ENCODE measurements around the gene PCID2.

Gene PCID2

GRCh38 chr13:113219256-113219940 is 10.9 kb upstream of the PCID2 start:
- no peak for DNase-seq (ENCODE audit: low spot score)

GRCh38 chr13:113218586-113218985 is 10.1 kb upstream of the PCID2 start:
- DNase-seq (ENCODE audit: low spot score) = no peak

DNA sequence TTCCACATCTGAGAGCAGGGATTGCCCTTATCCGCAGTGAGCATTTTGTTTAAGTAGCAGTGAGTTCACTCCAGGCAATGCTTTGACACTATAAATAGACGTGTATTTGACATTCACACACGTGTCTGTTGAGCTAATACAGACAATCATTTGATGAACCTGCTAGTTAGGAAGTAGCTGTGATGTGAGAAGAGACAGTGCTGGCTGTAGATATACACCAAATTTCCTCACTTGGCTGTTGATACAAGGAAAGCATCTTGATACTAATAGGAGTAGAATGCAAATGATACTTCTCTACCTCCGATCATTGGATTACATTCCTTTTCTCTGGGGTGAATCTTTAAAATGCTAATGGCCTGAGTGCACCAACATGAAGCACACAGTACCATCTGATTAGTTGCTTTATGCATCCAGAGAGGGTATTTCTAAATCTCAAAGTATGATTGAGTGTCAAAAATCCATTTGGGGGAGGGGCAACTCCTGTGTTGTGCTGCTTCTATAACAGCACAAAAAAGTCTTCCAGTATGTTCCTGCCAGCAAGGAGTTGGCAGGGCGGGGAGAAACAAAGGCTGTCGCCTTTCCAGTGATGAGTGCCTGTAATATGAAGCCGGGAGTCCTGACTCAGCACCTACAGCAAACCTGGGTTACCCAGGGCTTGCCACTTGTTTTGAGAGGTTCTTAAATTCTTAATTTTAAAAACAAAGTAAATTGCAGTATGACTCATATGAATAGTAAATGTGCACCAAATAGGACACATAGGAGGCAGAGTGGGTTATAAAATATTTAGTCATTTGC is 8.0 kb upstream of the PCID2 start:
- peak; percentile 3 for DNase-seq (ENCODE audit: low spot score)

- no peak for DNase-seq (ENCODE audit: low spot score)
Observed at GRCh38 chr13:113211774-113212173, 3.3 kb upstream of the PCID2 start.

DNA sequence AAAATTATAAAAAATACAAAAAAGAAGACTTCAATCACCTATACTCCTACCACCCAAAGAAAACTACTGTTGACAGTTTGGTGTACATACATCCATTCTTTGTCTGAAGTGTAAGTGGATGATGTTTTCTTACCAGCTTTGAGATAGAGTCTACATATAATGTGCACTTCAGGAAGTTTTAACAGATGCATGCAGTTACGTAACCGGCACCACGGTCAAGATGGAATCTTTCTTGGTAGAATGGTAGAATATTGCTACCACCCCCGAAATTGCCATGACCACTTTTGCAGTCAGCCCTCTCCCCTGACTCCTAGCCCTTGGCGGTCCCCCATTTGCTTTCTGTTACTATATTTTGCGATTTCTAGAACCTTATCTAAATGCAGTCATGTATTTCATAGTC is 2.4 kb upstream of the PCID2 start:
- no peak for DNase-seq (ENCODE audit: low spot score)

DNA sequence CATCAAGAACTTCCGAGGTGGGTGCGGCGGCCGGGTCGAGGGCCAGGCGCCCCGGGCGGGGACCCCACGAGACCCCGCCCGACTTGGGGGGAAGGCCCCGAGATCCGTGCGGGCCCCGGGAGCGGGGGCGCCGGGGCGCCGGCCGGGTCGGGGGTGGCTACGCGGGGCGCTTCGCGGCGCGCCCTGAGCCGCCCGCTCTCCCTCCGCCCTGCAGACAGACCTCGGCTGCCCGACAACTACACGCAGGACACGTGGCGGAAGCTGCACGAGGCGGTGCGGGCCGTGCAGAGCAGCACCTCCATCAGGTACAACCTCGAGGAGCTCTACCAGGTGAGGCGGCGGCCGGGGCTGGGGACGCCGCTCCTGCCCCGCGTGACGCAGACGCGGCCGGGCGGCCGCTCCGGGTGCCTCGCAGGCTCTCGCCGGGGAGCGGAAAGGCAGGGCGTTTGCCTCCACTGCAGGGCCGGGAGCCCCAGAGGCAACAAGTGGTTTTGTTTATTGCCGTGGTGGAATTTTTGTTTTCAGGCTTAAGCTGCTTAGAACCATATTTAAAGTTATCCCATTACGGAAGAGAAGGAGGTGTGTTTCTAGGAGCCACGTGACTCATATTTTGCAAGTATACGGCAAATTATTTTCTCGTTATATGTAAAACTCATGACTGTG is 1.4 kb upstream of the PCID2 start:
- DNase-seq (ENCODE audit: low spot score) = peak; percentile 77

DNA sequence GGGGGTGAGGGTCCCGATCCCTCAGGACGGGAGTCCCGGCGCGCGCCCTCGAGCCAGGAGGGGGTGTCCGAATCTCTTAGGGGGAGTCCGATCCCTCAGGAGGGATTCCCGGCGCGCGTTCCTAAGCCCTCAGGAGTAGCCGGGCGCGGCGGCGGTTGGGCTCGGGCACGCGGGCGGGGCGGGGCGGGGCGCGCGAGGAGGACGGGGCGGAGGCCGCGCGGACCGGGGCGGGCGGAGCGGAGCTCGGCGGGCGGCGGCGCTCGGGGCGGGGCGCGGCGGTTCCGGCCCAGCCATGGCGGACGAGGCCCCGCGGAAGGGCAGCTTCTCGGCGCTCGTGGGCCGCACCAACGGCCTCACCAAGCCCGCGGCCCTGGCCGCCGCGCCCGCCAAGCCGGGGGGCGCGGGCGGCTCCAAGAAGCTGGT is 878 bp upstream of the PCID2 start, which contains the start of gene CUL4A:
TSS of gene CUL4A (plus strand) at position 278 of the 423 bp plus-strand sequence. CDS start at position 293, 15 bp downstream.
- DNase-seq (ENCODE audit: low spot score) = peak; percentile 70

DNA sequence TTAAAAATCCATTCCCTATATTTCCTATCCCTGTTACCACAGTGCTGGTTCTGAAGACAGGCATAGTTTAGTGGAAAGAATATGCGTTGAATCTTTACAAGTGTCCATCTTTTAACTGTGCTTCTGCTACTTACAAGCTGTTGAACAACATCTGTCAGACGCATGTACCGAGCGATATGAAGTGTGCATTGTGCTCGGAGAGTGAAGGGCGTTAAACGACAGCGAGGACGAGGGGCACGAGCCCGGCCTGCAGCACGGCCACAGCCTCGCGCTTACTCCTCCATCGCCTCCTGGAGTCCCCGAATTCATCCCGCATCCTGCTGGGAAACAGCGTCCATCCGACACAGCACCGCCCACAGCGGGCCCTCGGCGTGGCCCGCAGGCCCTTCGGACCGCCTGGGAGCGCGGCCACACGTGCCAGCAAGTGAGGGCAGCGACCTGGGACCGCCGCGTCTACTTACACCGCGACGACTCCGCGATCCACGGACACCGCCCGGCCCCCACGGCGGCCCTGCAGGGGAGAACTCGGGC is 514 bp downstream of the PCID2 start:
- DNase-seq (ENCODE audit: low spot score) = no peak

- DNase-seq (ENCODE audit: low spot score) = no peak
Observed at GRCh38 chr13:113207460-113207859, 1.0 kb downstream of the PCID2 start.

- no peak for DNase-seq (ENCODE audit: low spot score)
Observed at GRCh38 chr13:113205428-113205931, 3.0 kb downstream of the PCID2 start.

GRCh38 chr13:113204378-113204734 is 4.1 kb downstream of the PCID2 start:
- DNase-seq (ENCODE audit: low spot score) = no peak

GRCh38 chr13:113203507-113204377 is 4.7 kb downstream of the PCID2 start:
- DNase-seq (ENCODE audit: low spot score) = no peak

DNA sequence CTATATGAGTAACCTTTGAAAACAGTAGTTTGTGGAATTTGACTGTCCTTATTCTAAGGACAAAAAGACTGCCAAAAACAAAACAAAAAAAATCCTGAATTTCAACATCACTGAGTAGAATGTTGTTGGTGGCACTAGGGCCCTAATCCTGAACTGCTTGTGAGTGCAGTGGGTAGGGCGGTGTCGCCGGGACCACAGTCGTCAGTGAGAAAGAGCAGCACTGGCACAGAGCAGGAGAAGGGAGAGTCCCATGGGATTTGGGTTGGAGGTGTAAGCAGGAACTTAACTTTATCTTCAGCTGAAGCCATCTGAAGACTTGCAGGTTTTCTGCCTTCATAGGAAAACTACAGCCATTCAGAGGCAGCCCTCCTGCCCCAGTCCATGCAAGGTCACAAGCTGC is 5.6 kb downstream of the PCID2 start:
- no peak for DNase-seq (ENCODE audit: low spot score)

DNA sequence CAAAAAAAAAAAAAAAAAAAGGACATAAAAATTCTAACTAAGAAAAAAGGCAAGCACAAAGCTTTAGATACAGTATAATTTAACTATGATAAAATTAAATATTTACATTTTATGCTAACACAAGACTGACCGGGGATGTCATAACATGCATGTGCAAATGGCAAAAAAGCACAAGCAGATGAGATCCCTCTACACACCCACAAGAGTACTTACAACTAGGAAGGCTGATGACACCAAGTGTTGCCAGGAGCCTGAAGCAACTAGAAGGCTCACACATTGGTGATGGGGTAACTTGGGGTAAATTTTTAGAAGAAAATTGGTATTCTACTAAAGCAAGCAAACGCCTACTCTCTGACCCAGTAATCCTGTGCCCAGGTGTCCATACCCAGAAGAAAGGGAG is 6.7 kb downstream of the PCID2 start:
- DNase-seq (ENCODE audit: low spot score) = no peak

DNA sequence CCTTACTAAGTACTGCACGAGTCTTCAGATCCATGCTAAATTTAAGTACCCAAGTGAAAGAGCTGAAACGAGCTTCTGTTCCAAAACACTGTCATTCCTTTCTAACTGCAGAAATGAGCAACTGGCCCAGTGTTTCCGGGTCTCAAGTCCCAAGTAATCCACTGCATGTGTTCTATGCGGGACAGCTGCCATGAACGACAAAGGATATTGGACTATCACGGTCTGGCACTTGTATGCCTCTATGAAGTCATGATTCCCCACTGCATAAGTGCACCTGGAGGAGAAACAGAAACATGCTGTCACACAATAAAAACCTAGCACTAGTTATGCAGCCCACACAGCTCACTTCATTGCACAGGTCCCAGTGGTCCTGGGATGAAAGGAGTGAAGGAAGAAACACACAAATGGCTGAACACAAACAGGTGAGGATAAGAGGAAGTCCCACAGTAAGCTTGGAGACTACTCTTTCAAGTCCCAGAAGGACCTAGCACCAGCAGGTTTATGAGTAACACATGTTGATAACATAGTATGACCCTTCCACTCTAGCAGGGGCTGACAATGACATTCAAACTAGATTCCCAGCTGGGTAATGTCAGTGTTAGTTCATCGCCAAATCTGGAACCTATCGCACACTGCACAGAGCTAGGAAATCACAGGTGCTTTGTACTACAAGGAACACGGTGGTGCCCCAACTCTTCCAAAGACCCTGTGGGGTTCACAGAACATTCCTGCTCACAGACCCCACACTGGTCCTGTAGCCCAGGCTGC is 11.3 kb downstream of the PCID2 start:
- no peak for DNase-seq (ENCODE audit: low spot score)

DNA sequence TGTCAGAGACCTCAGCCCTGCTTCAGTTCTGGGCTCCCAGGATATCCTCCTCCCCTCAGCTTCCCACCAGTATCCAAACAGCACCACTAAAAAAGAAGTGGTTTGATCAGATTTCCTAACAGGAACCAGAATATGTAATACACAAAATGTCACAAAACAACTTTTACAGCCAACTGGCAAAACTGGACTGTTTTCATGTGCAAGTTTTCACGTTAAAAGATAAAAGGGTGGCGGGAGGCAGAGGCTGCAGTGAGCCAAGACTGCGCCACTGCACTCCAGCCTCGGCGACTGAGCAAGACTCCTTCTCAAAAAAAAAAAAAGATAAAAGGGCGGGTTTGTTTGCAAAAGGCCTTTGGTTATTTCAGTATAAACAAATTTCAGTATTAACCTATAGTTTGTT is 13.1 kb downstream of the PCID2 start:
- no peak for DNase-seq (ENCODE audit: low spot score)

- DNase-seq (ENCODE audit: low spot score) = no peak
Observed at GRCh38 chr13:113192902-113193301, 15.6 kb downstream of the PCID2 start.

DNA sequence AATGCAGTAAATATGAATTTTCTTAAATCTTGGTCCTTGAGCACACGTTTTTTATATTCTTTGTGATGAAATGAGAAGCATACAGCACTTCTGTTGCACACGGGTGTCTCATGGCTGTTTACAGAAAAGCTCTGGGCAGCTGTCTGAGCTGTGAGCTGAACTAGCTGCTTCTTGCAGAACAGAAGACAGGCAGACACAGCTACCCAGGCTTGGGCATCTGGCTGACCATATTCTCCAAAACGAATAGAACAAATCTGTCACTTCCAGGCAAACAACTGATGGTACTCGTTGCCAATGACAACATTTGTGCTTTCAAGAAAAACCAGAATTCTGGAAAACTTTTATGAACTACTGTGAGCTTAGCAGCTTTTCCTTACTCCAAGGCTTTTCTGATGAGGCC is 16.2 kb downstream of the PCID2 start:
- no peak for DNase-seq (ENCODE audit: low spot score)

DNA sequence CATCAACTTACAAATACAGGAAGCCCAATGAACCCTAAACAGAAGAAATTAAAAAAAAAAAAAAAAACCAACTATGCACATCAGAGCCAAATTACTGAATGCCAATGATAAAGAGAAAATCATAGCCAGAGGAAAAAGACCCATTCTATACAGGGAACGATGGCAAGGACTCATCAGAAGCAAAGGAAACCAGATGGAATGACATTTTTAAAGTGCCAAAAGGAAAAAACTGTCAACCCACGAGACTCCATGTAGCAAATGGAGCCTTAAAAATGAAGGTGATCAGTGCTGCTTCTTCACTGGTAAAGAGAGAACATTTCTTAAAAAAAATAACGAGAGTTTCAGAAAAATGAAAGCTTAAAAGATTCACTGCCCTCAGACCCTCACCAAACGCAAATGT is 18.3 kb downstream of the PCID2 start:
- no peak for DNase-seq (ENCODE audit: low spot score)

DNA sequence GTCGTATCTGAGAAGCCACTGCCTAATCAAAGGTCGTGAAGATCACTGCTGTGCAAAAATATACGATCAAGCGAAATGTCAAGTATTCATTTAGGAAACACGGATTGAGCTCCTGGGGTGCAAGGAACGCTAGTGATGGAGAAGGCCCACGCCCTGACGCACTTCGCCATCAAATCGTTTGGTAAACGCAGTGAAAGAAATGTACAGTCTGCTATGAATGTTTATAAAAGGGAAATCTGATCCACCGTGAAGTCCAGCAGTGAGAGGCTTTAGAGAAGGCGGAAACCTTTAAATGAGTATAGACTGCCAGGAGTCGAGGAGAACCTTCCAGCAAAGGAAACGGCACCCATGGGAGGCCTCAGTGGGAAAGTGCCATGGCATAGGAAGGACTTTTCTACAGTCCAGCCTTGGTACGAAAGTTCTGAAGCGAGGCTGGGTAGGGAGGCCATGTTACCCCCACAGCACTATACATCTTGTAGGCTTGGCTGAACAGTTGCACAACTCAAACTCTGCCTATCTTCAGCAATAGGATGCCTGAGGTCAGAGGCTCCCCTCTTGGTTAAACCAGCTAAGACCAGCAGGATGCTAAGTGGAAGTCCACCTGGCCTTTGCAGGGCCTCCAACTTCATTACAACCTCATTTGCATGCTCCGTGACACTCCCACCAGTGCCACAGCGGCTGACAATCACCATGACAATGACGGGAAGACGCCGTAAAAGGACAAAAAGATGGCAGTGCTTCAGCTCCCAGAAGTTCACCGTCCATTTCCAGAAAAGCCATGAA is 20.4 kb downstream of the PCID2 start:
- DNase-seq (ENCODE audit: low spot score) = no peak
